Measurements from ENCODE around the gene FMO3. TPM values are rescaled to one million over a fixed set of nuclear protein-coding genes. Genes with fewer than 3 reads are reported as not detected.

Gene FMO3
- polyA plus RNA-seq, 1 donor from 2014 or later = not detected

GRCh38 chr1:171127501-171127900, 36.8 kb downstream of the FMO3 start:
- H3K27me3 ChIP-seq (ENCODE audit: insufficient read depth, low read depth, low read length) = no peaks in the 10 kb centered on the region
- no peak overlapping the region for H3K4me3 ChIP-seq (ENCODE audit: low read length)
- H3K79me2 ChIP-seq (replicated peaks; ENCODE audit: insufficient read depth, low read length) = no peaks in the 10 kb centered on the region
- no peaks in the 10 kb centered on the region for H4K20me1 ChIP-seq (ENCODE audit: insufficient read depth)
- H3K4me2 ChIP-seq (ENCODE audit: low read length) = no peak overlapping the region
- H3K27ac ChIP-seq (ENCODE audit: low read length) = no peak overlapping the region
- H3F3A ChIP-seq (ENCODE audit: insufficient read depth, low read length, poor library complexity, severe bottlenecking) = no peaks in the 10 kb centered on the region
- H3K9ac ChIP-seq (ENCODE audit: low read length) = no peak overlapping the region
- no peak for TF ChIP-seq MXI1 (conservative IDR thresholded peaks at IDR 0.05; ENCODE audit: poor library complexity, severe bottlenecking)
- TF ChIP-seq EP300 (conservative IDR thresholded peaks at IDR 0.05; ENCODE audit: poor library complexity, severe bottlenecking) = no peak
- TF ChIP-seq CTCF (IDR thresholded peaks at IDR 0.05; ENCODE audit: poor library complexity, severe bottlenecking) = no peak
- TF ChIP-seq TAF1 (IDR thresholded peaks at IDR 0.05; ENCODE audit: low read depth) = no peak
- no peak overlapping the region for H2AFZ ChIP-seq (ENCODE audit: low read depth, low read length)
- no peaks in the 10 kb centered on the region for H3K36me3 ChIP-seq (ENCODE audit: insufficient read depth, low read length)
- no peaks in the 10 kb centered on the region for H3K9me2 ChIP-seq (ENCODE audit: insufficient read depth, low read length)
- H3K9me3 ChIP-seq (ENCODE audit: low read length) = no peaks in the 10 kb centered on the region

- Histone ChIP-seq H3K27me3 (ENCODE audit: insufficient read depth, low read depth, low read length) (no peaks in the 10 kb centered on the region), H3K9me3 (ENCODE audit: low read length) (no peaks in the 10 kb centered on the region), H3F3A (ENCODE audit: insufficient read depth, low read length, poor library complexity, severe bottlenecking) (no peaks in the 10 kb centered on the region), H4K20me1 (ENCODE audit: insufficient read depth) (no peaks in the 10 kb centered on the region), H2AFZ (ENCODE audit: low read depth, low read length) (no peak overlapping the region), H3K9me2 (ENCODE audit: insufficient read depth, low read length) (no peaks in the 10 kb centered on the region), H3K79me2 (replicated peaks; ENCODE audit: insufficient read depth, low read length) (no peaks in the 10 kb centered on the region), H3K4me3 (ENCODE audit: low read length) (no peak overlapping the region), H3K4me2 (ENCODE audit: low read length) (no peak overlapping the region), H3K9ac (ENCODE audit: low read length) (no peak overlapping the region), H3K36me3 (ENCODE audit: insufficient read depth, low read length) (no peaks in the 10 kb centered on the region), H3K27ac (ENCODE audit: low read length) (no peak overlapping the region)
- TF ChIP-seq RAD21 (conservative IDR thresholded peaks at IDR 0.05) (no peak), CTCF (IDR thresholded peaks at IDR 0.05; ENCODE audit: poor library complexity, severe bottlenecking) (no peak), REST (IDR thresholded peaks at IDR 0.05; ENCODE audit: borderline replicate concordance) (no peak), POLR2AphosphoS5 (IDR thresholded peaks at IDR 0.05) (no peak), EP300 (conservative IDR thresholded peaks at IDR 0.05; ENCODE audit: poor library complexity, severe bottlenecking) (no peak), TAF1 (IDR thresholded peaks at IDR 0.05; ENCODE audit: low read depth) (no peak), MXI1 (conservative IDR thresholded peaks at IDR 0.05; ENCODE audit: poor library complexity, severe bottlenecking) (no peak), SMC3 (conservative IDR thresholded peaks at IDR 0.05; ENCODE audit: poor library complexity) (no peak), EZH2 (IDR thresholded peaks at IDR 0.05; ENCODE audit: borderline replicate concordance, insufficient read depth, low read length, poor library complexity, severe bottlenecking) (no peak)
These were observed 37.8 kb downstream of the FMO3 start for GRCh38 chr1:171128463-171128862.
